Breast epithelium (tissue), 4 donors: ENCODE data around the gene MTF2. TPM values are rescaled to one million over a fixed set of nuclear protein-coding genes. Genes with fewer than 3 reads are reported as not detected.

Source experiments
- DNase-seq, 2 donors: peaks; one replicate each; pipeline ENCODE4 v3.0.0-alpha.2; 2019; ENCODE audit warnings: low spot score in 2 of 2
- H3K27ac ChIP-seq, 2 donors: fragments of 200-600 bp; sonication (generic) in 1 of 2; one replicate each; pipeline ENCODE4 v1.5.1; 2016 to 2019; ENCODE audit warnings: mild to moderate bottlenecking in 1 of 2
- H3K27me3 ChIP-seq, 2 donors: fragments of 200-600 bp; sonication (generic) in 1 of 2; one replicate each; pipeline versions ENCODE4 v1.5.1 to v1.6.0; 2017 to 2019; ENCODE audit warnings: control low read depth in 1 of 2, mild to moderate bottlenecking in 1 of 2
- H3K36me3 ChIP-seq: fragments of 200-600 bp; one replicate; pipeline ENCODE4 v1.5.1; 2019
- H3K4me1 ChIP-seq, 2 donors: fragments of 200-600 bp; sonication (generic); one replicate each; pipeline ENCODE4 v1.5.1; 2016 to 2019; ENCODE audit warnings: control low read depth in 1 of 2
- H3K4me3 ChIP-seq, 3 donors: fragments of 200-600 bp; sonication (generic); 1 replicate in 2 of 3; 2 replicates in 1 of 3; pipeline ENCODE4 v1.5.1; 2016 to 2019; ENCODE audit warnings: mild to moderate bottlenecking in 3 of 3, moderate library complexity in 2 of 3
- H3K9me3 ChIP-seq, 2 donors: fragments of 200-600 bp; sonication (generic) in 1 of 2; one replicate each; pipeline ENCODE4 v1.5.1; 2016 to 2019; ENCODE audit warnings: control low read depth in 1 of 2
- POLR2A ChIP-seq: fragments of 450-650 bp; IDR thresholded peaks from one replicate; pipeline ENCODE4 v1.6.1; 2016; ENCODE audit warnings: antibody characterized with exemption, mild to moderate bottlenecking, moderate library complexity
- POLR2AphosphoS5 ChIP-seq, 3 donors: sonication (generic); formaldehyde crosslinking; IDR thresholded peaks; one replicate each; pipeline ENCODE4 v1.6.1; 2017; ENCODE audit warnings: antibody characterized with exemption in 3 of 3
- intact Hi-C: fragments of 100-400 bp; cut with DNase I; formaldehyde crosslinking; loops from one replicate; pipeline ENCODE4 v1.15.1; 2023; ENCODE audit warnings: low total_unique reads
- total RNA-seq, 3 donors: library from RNA; depleted of rRNA; stranded (reverse); fragments of >200 nt; gene quantifications; one replicate each; pipeline ENCODE4 v1.1.0, GENCODE V29; 2016
- TF ChIP-seq, protein P1 (sequence below), 3 donors: fragments of 450-650 bp; IDR thresholded peaks; one replicate each; pipeline ENCODE4 v1.5.1; 2016 to 2017; ENCODE audit warnings: antibody characterized with exemption in 3 of 3, mild to moderate bottlenecking in 3 of 3, moderate library complexity in 3 of 3

The MTF2 gene
- total RNA-seq, 3 donors from 2014 or later, result 11.0 to 37.9 (median 32.1) TPM

DNA sequence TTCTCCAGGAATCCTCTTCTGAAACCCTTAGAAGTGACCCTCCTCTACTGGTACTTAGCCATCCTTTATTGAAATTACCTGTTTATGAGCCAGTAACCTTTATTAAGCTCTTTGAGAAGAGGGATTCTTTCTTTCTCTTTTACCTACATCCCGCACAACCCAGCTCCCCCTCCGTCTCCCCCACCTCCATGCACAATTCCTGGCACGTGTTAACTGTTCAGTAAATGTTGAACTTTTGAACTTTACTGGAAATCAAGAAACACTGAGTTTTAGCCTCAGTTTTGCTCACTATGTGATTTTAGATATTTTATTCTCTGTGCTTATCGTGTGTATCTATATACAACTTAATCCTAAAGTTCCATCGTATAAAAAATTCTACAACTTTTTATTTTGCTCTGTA, 99.3 kb downstream of the MTF2 start:
- H3K27ac ChIP-seq, result no peak overlapping the region
- intact Hi-C loops, result no loop called here
- H3K4me1 ChIP-seq, result no peaks in the 10 kb centered on the region

DNA sequence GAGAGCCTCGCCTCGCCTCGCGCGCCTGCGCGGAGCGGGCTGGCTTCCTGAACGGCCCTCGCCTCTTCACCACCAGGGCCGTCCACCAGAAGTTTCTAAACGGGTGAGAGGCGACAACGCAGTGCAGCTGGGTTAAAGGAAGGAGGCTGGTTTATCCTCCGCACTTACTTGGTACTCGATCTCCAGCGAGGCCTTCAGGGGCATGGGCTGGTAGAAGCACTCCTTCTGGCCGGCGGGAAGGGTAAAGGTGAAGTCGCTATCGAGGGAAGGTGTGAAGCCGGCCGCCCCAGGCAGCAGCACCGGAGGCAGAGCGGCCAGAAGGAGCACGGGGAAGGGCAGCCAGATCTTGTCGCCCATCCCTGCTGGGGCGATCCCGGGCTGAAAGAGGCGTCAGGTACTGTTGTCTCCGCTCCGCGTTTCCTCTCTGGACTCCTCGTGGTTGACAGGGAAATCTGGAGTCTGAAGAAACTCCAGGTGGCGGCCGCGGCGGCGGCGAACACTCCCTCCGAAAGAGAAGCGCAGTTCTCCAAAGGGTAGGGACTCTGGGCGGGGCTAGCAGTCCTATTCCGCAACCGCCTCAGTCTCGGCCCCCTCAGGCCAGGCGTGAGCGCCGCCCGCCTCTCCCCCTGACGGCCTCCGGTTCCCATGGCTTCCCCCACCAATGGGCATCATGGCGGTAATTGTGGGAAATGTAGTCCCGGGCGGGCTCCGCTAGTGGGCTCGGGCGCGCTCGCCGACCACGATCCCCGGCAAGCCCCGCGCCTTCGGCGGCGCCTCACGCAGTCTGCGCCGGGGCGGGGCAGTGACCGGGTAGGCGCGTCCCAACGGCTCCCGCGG, 101.0 kb downstream of the MTF2 start, which contains the start of gene TMED5:
Gene TMED5, minus strand, starts transcription at position 528 of the 837 bp plus-strand sequence. Its CDS starts 171 bp downstream, at position 357.
- intact Hi-C loops, result no loop called here
- Histone ChIP-seq H3K36me3 (no peaks in the 10 kb centered on the region), H3K4me3 (peak within 1 kb of the TSS; percentile 88 to 95 (median 95)), H3K4me1 (no peaks in the 10 kb centered on the region), H3K27me3 (no peaks in the 10 kb centered on the region), H3K9me3 (no peaks in the 10 kb centered on the region), H3K27ac (peak within 1 kb of the TSS; percentile 99 to 100)
- peak; percentile 69 to 93 (median 89) for TF ChIP-seq POLR2AphosphoS5 (IDR thresholded peaks at IDR 0.05)
- TF ChIP-seq POLR2A, result peak; percentile 88
- TF ChIP-seq, protein P1, sequence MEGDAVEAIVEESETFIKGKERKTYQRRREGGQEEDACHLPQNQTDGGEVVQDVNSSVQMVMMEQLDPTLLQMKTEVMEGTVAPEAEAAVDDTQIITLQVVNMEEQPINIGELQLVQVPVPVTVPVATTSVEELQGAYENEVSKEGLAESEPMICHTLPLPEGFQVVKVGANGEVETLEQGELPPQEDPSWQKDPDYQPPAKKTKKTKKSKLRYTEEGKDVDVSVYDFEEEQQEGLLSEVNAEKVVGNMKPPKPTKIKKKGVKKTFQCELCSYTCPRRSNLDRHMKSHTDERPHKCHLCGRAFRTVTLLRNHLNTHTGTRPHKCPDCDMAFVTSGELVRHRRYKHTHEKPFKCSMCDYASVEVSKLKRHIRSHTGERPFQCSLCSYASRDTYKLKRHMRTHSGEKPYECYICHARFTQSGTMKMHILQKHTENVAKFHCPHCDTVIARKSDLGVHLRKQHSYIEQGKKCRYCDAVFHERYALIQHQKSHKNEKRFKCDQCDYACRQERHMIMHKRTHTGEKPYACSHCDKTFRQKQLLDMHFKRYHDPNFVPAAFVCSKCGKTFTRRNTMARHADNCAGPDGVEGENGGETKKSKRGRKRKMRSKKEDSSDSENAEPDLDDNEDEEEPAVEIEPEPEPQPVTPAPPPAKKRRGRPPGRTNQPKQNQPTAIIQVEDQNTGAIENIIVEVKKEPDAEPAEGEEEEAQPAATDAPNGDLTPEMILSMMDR (IDR thresholded peaks at IDR 0.05), result peak; percentile 11 to 53 (median 42)
- DNase-seq, result peak; percentile 97 to 98

More for the DNA sequence above, 99.3 kb downstream of the MTF2 start:
- Histone ChIP-seq H3K27me3 (no peaks in the 10 kb centered on the region), H3K36me3 (no peaks in the 10 kb centered on the region), H3K4me3 (peak overlapping the region; percentile 88 to 95 (median 95)), H3K9me3 (no peaks in the 10 kb centered on the region)
- TF ChIP-seq POLR2AphosphoS5 (IDR thresholded peaks at IDR 0.05) (no peak), POLR2A (no peak)
- TF ChIP-seq, protein P1 (IDR thresholded peaks at IDR 0.05), result no peak
- DNase-seq, result no peak

DNA sequence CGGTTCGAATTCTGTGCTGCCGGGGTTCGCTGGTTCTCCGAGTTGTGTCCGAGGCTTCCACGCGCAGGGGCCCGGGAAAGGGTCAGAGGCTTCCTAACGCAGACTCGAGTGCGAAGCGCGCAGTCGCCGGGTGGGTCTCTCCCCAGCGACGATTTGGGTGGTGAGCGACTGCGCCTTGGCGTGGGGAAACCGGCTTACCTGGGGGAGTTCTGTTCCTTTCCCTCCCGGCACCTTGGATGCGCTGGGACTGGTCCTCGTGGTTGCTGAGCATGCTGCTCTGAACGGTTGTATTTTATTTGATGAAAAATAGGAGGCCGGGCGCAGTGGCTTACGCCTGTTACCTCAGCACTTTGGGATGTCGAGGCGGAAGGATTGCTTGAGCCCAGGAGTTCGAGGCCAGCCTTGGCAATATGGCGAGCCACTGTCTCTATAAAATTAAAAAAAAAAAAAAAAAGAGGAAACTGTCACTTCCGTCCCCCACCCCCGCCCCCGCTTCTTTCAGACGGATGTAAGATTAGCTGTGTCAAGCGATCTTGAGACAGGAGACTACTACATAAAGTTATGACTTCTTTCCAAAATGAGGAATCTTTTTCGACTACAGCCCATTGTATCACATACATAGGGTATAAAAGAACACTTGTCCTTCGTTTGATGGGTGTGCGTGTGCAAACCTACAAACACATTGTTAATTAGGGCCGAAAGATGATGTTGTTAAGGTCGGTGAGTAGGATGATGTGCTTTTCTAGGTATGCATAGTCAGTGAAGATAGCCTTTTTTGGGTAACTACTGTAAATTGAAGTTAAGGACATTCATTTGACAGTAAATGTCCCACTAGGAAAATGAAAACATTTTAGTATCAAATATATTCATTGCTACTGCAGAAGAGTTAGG, 101.9 kb downstream of the MTF2 start, which contains the start of gene CCDC18:
Gene CCDC18, plus strand, starts transcription at position 2 of the 891 bp plus-strand sequence. CDS start 2,638 bp downstream, outside the sequence.
- no peak for DNase-seq
- no peaks in the 10 kb centered on the region for H3K36me3 ChIP-seq
- H3K27me3 ChIP-seq, result no peaks in the 10 kb centered on the region
- intact Hi-C loops, result no loop called here
- no peak for TF ChIP-seq POLR2AphosphoS5 (IDR thresholded peaks at IDR 0.05)
- TF ChIP-seq POLR2A, result no peak
- TF ChIP-seq, protein P1 (IDR thresholded peaks at IDR 0.05), result no peak
- no peaks in the 10 kb centered on the region for H3K4me1 ChIP-seq
- H3K27ac ChIP-seq, result peak within 1 kb of the TSS; percentile 99 to 100
- H3K4me3 ChIP-seq, result peak within 1 kb of the TSS; percentile 88 to 95 (median 95)
- H3K9me3 ChIP-seq, result no peaks in the 10 kb centered on the region

DNA sequence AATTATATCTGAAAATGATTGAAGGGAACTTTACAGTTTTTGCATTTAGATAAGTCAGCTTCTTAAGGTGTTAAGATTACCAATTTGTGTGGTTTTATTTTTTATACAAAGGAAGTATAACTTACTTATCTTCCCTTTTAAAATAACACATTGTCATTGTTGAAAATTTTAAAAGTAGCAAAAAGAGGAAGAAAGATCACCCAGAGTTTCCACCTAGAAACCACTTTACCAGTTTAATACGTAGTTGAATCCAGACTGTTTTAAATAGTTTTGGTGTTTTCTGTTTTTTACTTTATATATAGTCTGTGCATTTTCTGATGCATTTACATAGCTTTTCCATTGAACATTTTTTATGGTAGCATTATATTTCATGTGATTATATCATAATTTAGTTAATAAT, 107.6 kb downstream of the MTF2 start:
- no peak for DNase-seq
- intact Hi-C loops, result no loop called here
- H3K4me1 ChIP-seq, result no peaks in the 10 kb centered on the region
- no peaks in the 10 kb centered on the region for H3K27me3 ChIP-seq
- no peaks in the 10 kb centered on the region for H3K36me3 ChIP-seq
- H3K4me3 ChIP-seq, result no peak overlapping the region
- H3K9me3 ChIP-seq, result no peaks in the 10 kb centered on the region
- no peak for TF ChIP-seq POLR2A
- no peak for TF ChIP-seq POLR2AphosphoS5 (IDR thresholded peaks at IDR 0.05)
- H3K27ac ChIP-seq, result no peak overlapping the region

Other genes with a start within 250 kb of the MTF2 start
- gene RPL5, start 247.2 kb upstream of the MTF2 start, total RNA-seq, result 1,000 to 10,000 TPM; 1,682 to 2,363 (median 2,105) TPM
- gene DIPK1A, start 117.8 kb upstream of the MTF2 start, total RNA-seq, result 10 to 100 TPM; 12.1 to 14.7 (median 14.4) TPM
- gene TMED5, start 101.1 kb downstream of the MTF2 start, total RNA-seq, result 10 to 100 TPM; 89.1 to 98.3 (median 97.0) TPM
- gene CCDC18, start 101.4 kb downstream of the MTF2 start, total RNA-seq, result 10 to 100 TPM in 1 of 3 donors, 1 to 10 TPM in 2; 4.1 to 10.5 (median 9.4) TPM